Immature natural killer cell (primary cell): ENCODE measurements around the gene ZNRF1. TPM values are rescaled to one million over a fixed set of nuclear protein-coding genes. Genes with fewer than 3 reads are reported as not detected.
"Not testable (repeated sequence)": the region's sequence is repeated elsewhere in the genome, so short reads cannot be mapped to it uniquely, and the experiment has no call there.

Source experiments
- DNase-seq, 3 donors: peaks; one replicate each; pipeline ENCODE4 v3.0.0; 2022; ENCODE audit warnings: mixed read lengths in 1 of 3
- H3K27ac Mint-ChIP-seq, 6 donors: one replicate each; pipeline ENCODE4 v1.8.0; 2020; ENCODE audit warnings: mixed read lengths in 6 of 6, mild to moderate bottlenecking in 5 of 6, inconsistent platforms in 4 of 6, moderate library complexity in 3 of 6
- H3K27me3 Mint-ChIP-seq, 3 donors: one replicate each; pipeline ENCODE4 v1.8.0; 2020 to 2021; ENCODE audit warnings: low read depth in 3 of 3, mild to moderate bottlenecking in 3 of 3, mixed read lengths in 3 of 3, moderate library complexity in 3 of 3, inconsistent platforms in 1 of 3
- H3K36me3 Mint-ChIP-seq, 3 donors: one replicate each; pipeline ENCODE4 v1.8.0; 2020; ENCODE audit warnings: mixed read lengths in 3 of 3, inconsistent platforms in 2 of 3, mild to moderate bottlenecking in 2 of 3
- H3K4me1 Mint-ChIP-seq, 2 donors: one replicate each; pipeline ENCODE4 v1.8.0; 2020; ENCODE audit warnings: inconsistent platforms in 2 of 2, mild to moderate bottlenecking in 2 of 2, mixed read lengths in 2 of 2, moderate library complexity in 1 of 2
- H3K4me3 Mint-ChIP-seq, 5 donors: one replicate each; pipeline ENCODE4 v1.8.0; 2020; ENCODE audit warnings: mild to moderate bottlenecking in 5 of 5, mixed read lengths in 5 of 5, inconsistent platforms in 3 of 5, moderate library complexity in 3 of 5
- H3K9me3 Mint-ChIP-seq, 6 donors: one replicate each; pipeline ENCODE4 v1.8.0; 2020; ENCODE audit warnings: mild to moderate bottlenecking in 6 of 6, mixed read lengths in 6 of 6, inconsistent platforms in 4 of 6, moderate library complexity in 3 of 6
- polyA plus RNA-seq, 3 donors: library from polyadenylated mRNA; unstranded; fragments of 300-500 nt; fragmentation: Illumina TruSeq; gene quantifications; one replicate each; pipeline ENCODE4 v1.2.3, GENCODE V29; 2021

Gene ZNRF1
- polyA plus RNA-seq, 3 donors from 2014 or later, result 0.21 to 1.3 (median 0.68) TPM

DNA sequence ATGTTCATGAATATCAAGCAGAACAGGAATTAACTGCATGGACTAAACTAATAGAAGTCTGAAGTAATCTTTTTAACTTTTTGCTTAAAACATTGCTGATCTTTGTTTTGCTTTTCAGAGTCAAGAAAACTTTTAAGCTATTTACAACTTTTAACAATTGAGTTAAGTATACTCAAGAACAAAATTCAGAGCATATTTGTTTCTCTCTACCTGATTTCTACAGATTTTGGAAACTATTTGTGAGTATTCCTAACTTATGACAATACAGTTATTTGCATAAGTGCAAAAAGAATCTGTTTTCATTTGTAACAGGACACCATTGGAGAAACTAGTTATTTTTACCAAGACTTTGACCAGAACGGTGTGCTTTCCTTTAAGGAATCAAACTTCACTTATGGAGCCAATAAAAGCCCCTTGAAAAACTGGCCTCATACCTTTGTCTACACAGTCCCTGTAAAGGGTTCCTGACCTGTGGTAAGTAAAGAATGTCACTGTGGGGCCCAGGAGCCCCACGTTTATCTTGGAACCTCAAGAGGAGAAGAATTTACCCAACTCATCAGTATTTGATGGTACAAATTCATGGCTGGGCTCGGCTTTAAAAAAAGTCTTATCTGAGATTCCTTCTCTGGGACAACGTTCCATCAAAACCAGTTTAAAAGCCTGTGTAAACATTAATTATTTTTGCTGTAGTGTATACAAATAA is 129.0 kb downstream of the ZNRF1 start:
- no peak overlapping the region for H3K4me3 Mint-ChIP-seq
- H3K27me3 Mint-ChIP-seq, result peaks cover 2 to 9% (median 3%) of the 10 kb centered on the region in 3 donors
- peaks cover 0 to 7% (median 0%) of the 10 kb centered on the region in 3 donors for H3K36me3 Mint-ChIP-seq
- no peak for DNase-seq
- H3K9me3 Mint-ChIP-seq, result peaks cover 0 to 6% (median 2%) of the 10 kb centered on the region in 6 donors
- peaks cover 9 to 12% of the 10 kb centered on the region in 2 donors for H3K4me1 Mint-ChIP-seq
- H3K27ac Mint-ChIP-seq, result no peak overlapping the region

DNA sequence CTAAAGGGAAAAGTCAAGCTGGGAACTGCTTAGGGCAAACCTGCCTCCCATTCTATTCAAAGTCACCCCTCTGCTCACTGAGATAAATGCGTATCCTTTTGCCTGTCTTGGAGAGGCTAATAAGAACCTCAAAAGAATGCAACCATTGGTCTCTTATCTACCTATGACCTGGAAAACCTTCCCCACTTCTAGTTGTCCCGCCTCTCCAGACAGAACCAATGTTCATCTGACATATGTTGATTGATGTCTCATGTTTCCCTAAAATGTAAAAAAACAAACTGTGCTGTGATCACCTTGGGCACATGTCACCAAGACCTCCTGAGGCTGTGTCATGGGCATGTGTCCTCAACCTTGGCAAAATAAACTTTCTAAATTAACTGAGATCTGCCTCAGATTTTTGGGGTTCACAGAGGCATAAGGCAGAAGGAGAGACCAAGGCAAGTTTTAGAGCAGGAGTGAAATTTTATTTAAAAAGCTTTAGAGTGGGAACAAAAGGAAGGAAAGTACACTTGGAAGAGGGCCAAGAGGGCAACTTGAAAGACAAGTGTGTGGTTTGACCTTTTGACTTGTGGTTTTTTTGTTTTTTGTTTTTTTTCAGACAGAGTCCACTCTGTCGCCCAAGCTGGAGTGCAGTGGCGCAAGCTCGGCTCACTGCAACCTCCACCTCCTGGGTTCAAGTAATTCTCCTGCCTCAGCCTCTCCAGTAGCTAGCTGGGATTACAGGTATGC is 130.8 kb downstream of the ZNRF1 start:
- not testable (repeated sequence) for H3K27me3 Mint-ChIP-seq, H3K9me3 Mint-ChIP-seq, H3K36me3 Mint-ChIP-seq, DNase-seq, H3K27ac Mint-ChIP-seq
- H3K4me1 Mint-ChIP-seq, result peaks cover 9 to 12% of the 10 kb centered on the region in 2 donors
- H3K4me3 Mint-ChIP-seq, result peak overlapping the region in 1 of 5 donors; percentile 0

- peaks cover 9 to 12% of the 10 kb centered on the region in 2 donors for H3K4me1 Mint-ChIP-seq
- H3K27me3 Mint-ChIP-seq, result peaks cover 2 to 9% (median 3%) of the 10 kb centered on the region in 3 donors
- peaks cover 0 to 7% (median 0%) of the 10 kb centered on the region in 3 donors for H3K36me3 Mint-ChIP-seq
- peaks cover 0 to 6% (median 2%) of the 10 kb centered on the region in 6 donors for H3K9me3 Mint-ChIP-seq
- no peak overlapping the region for H3K27ac Mint-ChIP-seq
- DNase-seq, result no peak
- no peak overlapping the region for H3K4me3 Mint-ChIP-seq
Measured at GRCh38 chr16:75130150-75130771, 131.4 kb downstream of the ZNRF1 start.

DNA sequence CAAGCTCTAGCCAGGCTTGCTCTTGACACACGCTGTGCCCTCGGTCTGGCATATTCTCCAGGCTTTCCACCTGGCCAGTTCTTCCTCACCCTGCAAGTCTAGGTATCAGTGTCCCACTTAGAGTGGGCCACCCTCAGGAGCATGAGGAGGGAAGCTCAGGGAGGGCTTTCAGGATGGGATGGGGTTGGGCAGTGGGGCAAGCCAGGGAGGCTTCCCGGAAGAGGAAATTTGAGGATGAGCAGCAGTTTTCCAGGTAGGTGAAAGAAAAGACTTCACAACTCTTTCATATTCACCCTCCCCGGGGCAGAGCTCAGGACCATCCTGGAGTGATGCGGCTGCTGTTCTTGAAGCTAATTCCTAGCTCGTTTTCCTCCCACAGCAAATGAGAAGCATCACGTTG is 132.3 kb downstream of the ZNRF1 start:
- peaks cover 2 to 9% (median 3%) of the 10 kb centered on the region in 3 donors for H3K27me3 Mint-ChIP-seq
- no peak for DNase-seq
- no peak overlapping the region for H3K4me3 Mint-ChIP-seq
- peaks cover 9 to 12% of the 10 kb centered on the region in 2 donors for H3K4me1 Mint-ChIP-seq
- H3K9me3 Mint-ChIP-seq, result peaks cover 0 to 6% (median 2%) of the 10 kb centered on the region in 6 donors
- no peak overlapping the region for H3K27ac Mint-ChIP-seq
- peaks cover 0 to 7% (median 0%) of the 10 kb centered on the region in 3 donors for H3K36me3 Mint-ChIP-seq

GRCh38 chr16:75138233-75138632 is 139.4 kb downstream of the ZNRF1 start:
- Mint-ChIP-seq H3K36me3 (no peaks in the 10 kb centered on the region), H3K27ac (peak overlapping the region in 1 of 6 donors; percentile 41), H3K9me3 (no peaks in the 10 kb centered on the region), H3K27me3 (peaks cover 0 to 12% (median 0%) of the 10 kb centered on the region in 3 donors), H3K4me1 (peaks cover 10% of the 10 kb centered on the region in 2 donors), H3K4me3 (peak overlapping the region in 4 of 5 donors; percentile 13 to 81 (median 32))
- DNase-seq, result no peak

- Mint-ChIP-seq H3K27me3 (peaks cover 0 to 12% (median 0%) of the 10 kb centered on the region in 3 donors), H3K4me3 (peak overlapping the region; percentile 13 to 81 (median 28)), H3K36me3 (no peaks in the 10 kb centered on the region), H3K4me1 (peaks cover 10% of the 10 kb centered on the region in 2 donors), H3K27ac (peak overlapping the region in 3 of 6 donors; percentile 8 to 41 (median 17)), H3K9me3 (no peaks in the 10 kb centered on the region)
- DNase-seq, result peak; percentile 23 to 41 (median 32)
Measured at GRCh38 chr16:75138636-75139035, 139.8 kb downstream of the ZNRF1 start.

DNA sequence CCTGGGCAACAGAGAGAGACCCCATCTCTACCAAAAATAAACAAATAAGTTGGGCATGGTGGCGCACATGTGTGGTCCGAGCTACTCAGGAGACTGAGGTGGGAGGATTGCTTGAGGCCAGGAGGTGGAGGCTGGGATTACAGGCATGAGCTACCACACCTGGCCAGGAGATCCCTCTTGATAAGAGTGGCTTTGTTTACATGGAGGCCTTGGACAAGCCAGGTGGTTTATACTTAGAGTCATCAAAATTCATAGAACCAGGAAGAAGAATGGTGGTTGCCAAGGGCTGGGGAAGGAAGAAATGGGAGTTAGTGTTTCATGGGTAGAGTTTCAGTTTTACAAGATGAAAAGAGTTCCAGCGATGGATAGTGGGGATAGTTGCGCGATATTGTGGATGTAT is 140.7 kb downstream of the ZNRF1 start:
- Mint-ChIP-seq H3K4me1 (peaks cover 10% of the 10 kb centered on the region in 2 donors), H3K4me3 (no peak overlapping the region), H3K27me3 (peaks cover 0 to 12% (median 0%) of the 10 kb centered on the region in 3 donors), H3K27ac (no peak overlapping the region), H3K9me3 (no peaks in the 10 kb centered on the region), H3K36me3 (no peaks in the 10 kb centered on the region)
- DNase-seq, result no peak

- Mint-ChIP-seq H3K27me3 (peaks cover 2 to 9% (median 4%) of the 10 kb centered on the region in 3 donors), H3K27ac (no peak overlapping the region), H3K4me1 (peaks cover 1 to 12% of the 10 kb centered on the region in 2 donors), H3K36me3 (no peaks in the 10 kb centered on the region), H3K4me3 (no peak overlapping the region), H3K9me3 (no peaks in the 10 kb centered on the region)
- DNase-seq, result no peak
Measured at GRCh38 chr16:75143941-75144340, 145.1 kb downstream of the ZNRF1 start.

- H3K27ac Mint-ChIP-seq, result peak overlapping the region in 5 of 6 donors; percentile 39 to 86 (median 83)
Measured at GRCh38 chr16:75147968-75148310, 149.1 kb downstream of the ZNRF1 start.

GRCh38 chr16:75148311-75149195 is 149.7 kb downstream of the ZNRF1 start, which contains the start of gene ZFP1:
Gene ZFP1, plus strand, starts transcription at chr16:75148524. Its CDS starts 4,428 bp downstream, at chr16:75152952.
- peak within 1 kb of the TSS; percentile 87 to 92 (median 90) for H3K4me3 Mint-ChIP-seq
- H3K27me3 Mint-ChIP-seq, result peaks cover 4 to 7% (median 6%) of the 10 kb centered on the region in 3 donors
- peaks cover 2 to 16% (median 10%) of the 10 kb centered on the region in 6 donors for H3K9me3 Mint-ChIP-seq
- DNase-seq, result peak; percentile 93 to 94 (median 93)
- H3K4me1 Mint-ChIP-seq, result peaks cover 14 to 28% of the 10 kb centered on the region in 2 donors
- peaks cover 17 to 28% (median 23%) of the 10 kb centered on the region in 3 donors for H3K36me3 Mint-ChIP-seq
- H3K27ac Mint-ChIP-seq, result peak within 1 kb of the TSS; percentile 78 to 91 (median 85)

More at GRCh38 chr16:75147968-75148310, 149.1 kb downstream of the ZNRF1 start:
- peak overlapping the region; percentile 51 to 91 (median 88) for H3K4me3 Mint-ChIP-seq
- H3K4me1 Mint-ChIP-seq, result peaks cover 14 to 28% of the 10 kb centered on the region in 2 donors
- H3K27me3 Mint-ChIP-seq, result peaks cover 4 to 7% (median 6%) of the 10 kb centered on the region in 3 donors
- peaks cover 17 to 24% (median 17%) of the 10 kb centered on the region in 3 donors for H3K36me3 Mint-ChIP-seq
- no peak for DNase-seq
- peaks cover 2 to 16% (median 10%) of the 10 kb centered on the region in 6 donors for H3K9me3 Mint-ChIP-seq

- Mint-ChIP-seq H3K9me3 (peaks cover 2 to 16% (median 11%) of the 10 kb centered on the region in 6 donors), H3K36me3 (peaks cover 17 to 39% (median 31%) of the 10 kb centered on the region in 3 donors)
Measured at GRCh38 chr16:75151798-75152197, 153.0 kb downstream of the ZNRF1 start.

DNA sequence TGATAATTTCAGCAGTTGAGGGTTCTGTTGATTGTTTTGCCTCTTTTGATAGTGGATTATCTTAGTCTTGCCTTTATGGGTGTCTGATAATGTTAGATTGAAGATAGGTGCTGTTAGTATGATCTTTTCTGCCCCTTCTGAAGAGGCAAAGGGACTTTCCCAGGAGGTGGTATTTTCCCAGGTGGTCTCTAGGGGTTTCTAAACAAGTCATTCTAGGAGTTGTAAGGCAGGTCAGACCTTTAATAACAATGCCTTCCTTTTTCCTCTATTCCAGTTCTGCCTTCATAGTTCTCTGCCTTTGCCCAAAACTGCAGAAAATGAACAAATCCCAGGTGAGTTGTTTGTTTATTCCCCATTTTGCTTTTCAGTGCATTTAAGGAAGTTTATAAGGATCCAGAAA is 153.8 kb downstream of the ZNRF1 start:
- Mint-ChIP-seq H3K27ac (no peak overlapping the region), H3K9me3 (peaks cover 2 to 16% (median 11%) of the 10 kb centered on the region in 6 donors), H3K4me1 (peaks cover 14 to 25% of the 10 kb centered on the region in 2 donors), H3K4me3 (no peak overlapping the region), H3K27me3 (peaks cover 4 to 10% (median 7%) of the 10 kb centered on the region in 3 donors), H3K36me3 (peaks cover 17 to 42% (median 31%) of the 10 kb centered on the region in 3 donors)
- DNase-seq, result no peak

More at GRCh38 chr16:75151798-75152197, 153.0 kb downstream of the ZNRF1 start:
- H3K27me3 Mint-ChIP-seq, result peaks cover 4 to 10% (median 7%) of the 10 kb centered on the region in 3 donors
- no peak for DNase-seq
- peaks cover 14 to 28% of the 10 kb centered on the region in 2 donors for H3K4me1 Mint-ChIP-seq
- H3K4me3 Mint-ChIP-seq, result no peak overlapping the region
- H3K27ac Mint-ChIP-seq, result no peak overlapping the region
